Lung (tissue), 12 donors: ENCODE measurements around the gene CHL1. TPM values are rescaled to one million over a fixed set of nuclear protein-coding genes. Genes with fewer than 3 reads are reported as not detected.

Experiments used
- ATAC-seq: fragments of 200-7000 bp; cut with Tn5 transposase; one replicate; pipeline ENCODE4 v1.9.1; 2020; ENCODE audit warnings: moderate number of reproducible peaks; ENCODE audit not compliant: insufficient read depth, low FRiP score
- DNase-seq, 3 donors: peaks; one replicate each; pipeline ENCODE4 v3.0.0-alpha.2; 2013 to 2017
- H3K27ac ChIP-seq, 2 donors: one replicate each; pipeline ENCODE4 v1.5.1; 2013; ENCODE audit warnings: mild to moderate bottlenecking in 2 of 2, moderate library complexity in 2 of 2, control low read depth in 1 of 2, inconsistent platforms in 1 of 2, low read depth in 1 of 2, low read length in 1 of 2
- H3K27me3 ChIP-seq, 3 donors: one replicate each; pipeline ENCODE4 v1.5.1; 2013; ENCODE audit warnings: low read length in 2 of 3; ENCODE audit not compliant: control insufficient read depth in 3 of 3, insufficient read depth in 3 of 3
- H3K36me3 ChIP-seq, 4 donors: one replicate each; pipeline ENCODE4 v1.5.1; 2013; ENCODE audit warnings: low read length in 4 of 4, mild to moderate bottlenecking in 1 of 4, moderate library complexity in 1 of 4; ENCODE audit not compliant: control insufficient read depth in 4 of 4, insufficient read depth in 4 of 4
- H3K4me1 ChIP-seq, 5 donors: one replicate each; pipeline ENCODE4 v1.5.1; 2013; ENCODE audit warnings: low read length in 5 of 5, mild to moderate bottlenecking in 2 of 5, moderate library complexity in 1 of 5; ENCODE audit not compliant: control insufficient read depth in 5 of 5, insufficient read depth in 5 of 5
- H3K4me3 ChIP-seq: one replicate; pipeline ENCODE4 v1.5.1; 2013; ENCODE audit warnings: mild to moderate bottlenecking, control low read depth, moderate library complexity
- H3K9ac ChIP-seq, 2 donors: one replicate each; pipeline ENCODE4 v1.5.1; 2013; ENCODE audit warnings: low read length in 2 of 2, control low read depth in 1 of 2; ENCODE audit not compliant: insufficient read depth in 1 of 2
- H3K9me3 ChIP-seq, 4 donors: one replicate each; pipeline ENCODE4 v1.5.1; 2013; ENCODE audit warnings: low read length in 3 of 4, mild to moderate bottlenecking in 1 of 4, moderate library complexity in 1 of 4; ENCODE audit not compliant: control insufficient read depth in 4 of 4, insufficient read depth in 3 of 4
- WGBS, 2 donors: extraction: QIAGEN DNeasy Blood & Tissue Kit; methylation state at CpG; one replicate each; pipeline ENCODE4 v1.1.7; 2013; 5-methylcytosine and 5-hydroxymethylcytosine counted together
- polyA plus RNA-seq, 2 donors: library from polyadenylated mRNA; stranded (reverse); fragments of 200-250 nt; gene quantifications; one replicate each; pipeline ENCODE4 v1.2.1, GENCODE V29; 2013
- total RNA-seq, 2 donors: library from RNA; depleted of rRNA in 1 of 2; stranded (reverse); fragments of >200 nt in 1 of 2; gene quantifications; one replicate each; pipeline ENCODE4 v1.2.1, GENCODE V29; 2014 to 2021
- TF ChIP-seq, protein P1 (sequence below): IDR thresholded peaks from 2 replicates; pipeline ENCODE4 v1.5.1; 2012; ENCODE audit warnings: mild to moderate bottlenecking; ENCODE audit errors: control extremely low read depth, extremely low read depth
- donor health status: control.
- donor health status: control.
- donor health status: Bipolar disorder and iron deficiency.
- donor health status: healthy.
- donor health status: DM: yes; HTN: yes; CAD: no.

CHL1 gene
- total and polyA plus RNA-seq, 4 donors = 1.1 to 11.5 (median 8.1) TPM

GRCh38 chr3:294581-294980 lies 98.0 kb downstream of the CHL1 start:
- Histone ChIP-seq H3K4me3 (no peak overlapping the region), H3K27me3 (no peaks in the 10 kb centered on the region), H3K9me3 (no peaks in the 10 kb centered on the region), H3K4me1 (peaks cover 0 to 8% (median 0%) of the 10 kb centered on the region in 5 donors), H3K36me3 (no peaks in the 10 kb centered on the region), H3K27ac (no peak overlapping the region), H3K9ac (no peak overlapping the region)
- WGBS, 2 donors = 90 to 95% methylated on average over 2 of the region's 2 CpGs
- TF ChIP-seq, protein P1, sequence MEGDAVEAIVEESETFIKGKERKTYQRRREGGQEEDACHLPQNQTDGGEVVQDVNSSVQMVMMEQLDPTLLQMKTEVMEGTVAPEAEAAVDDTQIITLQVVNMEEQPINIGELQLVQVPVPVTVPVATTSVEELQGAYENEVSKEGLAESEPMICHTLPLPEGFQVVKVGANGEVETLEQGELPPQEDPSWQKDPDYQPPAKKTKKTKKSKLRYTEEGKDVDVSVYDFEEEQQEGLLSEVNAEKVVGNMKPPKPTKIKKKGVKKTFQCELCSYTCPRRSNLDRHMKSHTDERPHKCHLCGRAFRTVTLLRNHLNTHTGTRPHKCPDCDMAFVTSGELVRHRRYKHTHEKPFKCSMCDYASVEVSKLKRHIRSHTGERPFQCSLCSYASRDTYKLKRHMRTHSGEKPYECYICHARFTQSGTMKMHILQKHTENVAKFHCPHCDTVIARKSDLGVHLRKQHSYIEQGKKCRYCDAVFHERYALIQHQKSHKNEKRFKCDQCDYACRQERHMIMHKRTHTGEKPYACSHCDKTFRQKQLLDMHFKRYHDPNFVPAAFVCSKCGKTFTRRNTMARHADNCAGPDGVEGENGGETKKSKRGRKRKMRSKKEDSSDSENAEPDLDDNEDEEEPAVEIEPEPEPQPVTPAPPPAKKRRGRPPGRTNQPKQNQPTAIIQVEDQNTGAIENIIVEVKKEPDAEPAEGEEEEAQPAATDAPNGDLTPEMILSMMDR = no peak
- no peak for DNase-seq
- no peak for ATAC-seq

DNA sequence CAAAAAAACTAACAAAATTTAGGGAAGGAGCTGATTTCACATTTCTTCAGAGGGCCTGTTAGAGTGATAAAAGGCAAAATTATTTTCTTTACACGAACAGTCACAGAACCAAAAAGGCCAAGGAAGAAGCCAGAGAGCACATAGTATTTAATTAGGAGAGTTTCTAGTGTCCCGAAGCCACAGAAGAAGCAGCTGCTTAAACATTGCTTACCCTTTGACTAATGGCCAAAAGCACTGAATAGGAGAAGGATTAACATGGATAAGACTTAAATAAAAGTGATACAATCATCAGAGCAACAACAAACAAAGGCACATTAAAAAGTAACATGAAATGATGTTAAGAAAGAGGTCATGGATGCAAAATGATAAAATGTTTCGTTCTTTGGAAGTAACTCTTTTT lies 98.6 kb downstream of the CHL1 start:
- TF ChIP-seq, protein P1 = no peak
- H3K4me3 ChIP-seq = no peak overlapping the region
- no peak overlapping the region for H3K9ac ChIP-seq
- H3K36me3 ChIP-seq = no peaks in the 10 kb centered on the region
- no peaks in the 10 kb centered on the region for H3K9me3 ChIP-seq
- peaks cover 0 to 8% (median 0%) of the 10 kb centered on the region in 5 donors for H3K4me1 ChIP-seq
- no peaks in the 10 kb centered on the region for H3K27me3 ChIP-seq
- no peak overlapping the region for H3K27ac ChIP-seq
- no peak for DNase-seq
- ATAC-seq = no peak
- 64 to 71% methylated on average over 3 of the region's 3 CpGs for WGBS, 2 donors

DNA sequence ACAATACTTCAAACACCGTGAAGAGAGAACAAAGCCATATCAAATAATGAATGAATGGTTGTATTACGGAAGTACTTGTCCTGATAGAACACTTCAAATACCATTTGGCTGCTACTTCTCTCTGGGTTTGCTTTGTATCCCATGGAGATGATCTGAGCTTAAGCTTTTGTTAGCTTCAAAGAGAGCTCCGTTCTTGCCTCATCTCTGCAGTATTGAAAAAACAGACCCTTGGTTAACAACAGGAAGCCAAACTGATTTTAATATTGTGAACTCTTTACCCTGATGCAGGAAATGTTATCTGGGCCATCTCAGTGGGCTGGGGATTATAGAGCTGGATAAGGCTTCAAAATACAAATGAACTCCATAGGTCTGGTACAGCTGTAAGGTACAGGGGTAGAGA lies 101.0 kb downstream of the CHL1 start:
- H3K4me1 ChIP-seq = peaks cover 0 to 1% (median 0%) of the 10 kb centered on the region in 5 donors
- TF ChIP-seq, protein P1 = no peak
- DNase-seq = no peak
- no peaks in the 10 kb centered on the region for H3K9me3 ChIP-seq
- H3K9ac ChIP-seq = no peak overlapping the region
- WGBS, 2 donors = 48 to 58% methylated on average over 3 of the region's 3 CpGs
- no peak for ATAC-seq
- H3K27ac ChIP-seq = no peak overlapping the region
- no peak overlapping the region for H3K4me3 ChIP-seq
- H3K36me3 ChIP-seq = no peaks in the 10 kb centered on the region
- H3K27me3 ChIP-seq = no peaks in the 10 kb centered on the region
